Measurements from ENCODE around the gene CEMIP2. TPM values are rescaled to one million over a fixed set of nuclear protein-coding genes. Genes with fewer than 3 reads are reported as not detected.

The CEMIP2 gene
- total RNA-seq, 1 experiment from 2014 or later: 16.0 TPM

DNA sequence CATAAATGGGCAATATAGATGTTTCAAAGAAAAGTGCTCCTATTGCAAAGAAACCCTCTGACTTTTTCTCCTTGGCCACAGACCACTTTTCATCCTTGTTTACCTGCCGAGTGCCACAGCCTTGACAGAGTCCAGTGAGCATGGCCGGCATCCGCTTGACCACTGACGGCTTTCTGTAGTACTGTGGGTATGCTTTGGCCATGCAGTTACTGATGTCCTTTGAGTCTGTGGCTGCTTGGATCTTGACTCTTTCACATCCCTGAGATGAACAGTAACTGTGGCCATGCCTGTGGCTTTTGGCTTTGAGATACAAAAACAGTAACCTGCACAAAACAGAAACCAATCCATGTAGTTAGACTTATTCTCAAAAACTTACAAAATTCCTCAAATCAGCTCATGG, 70.4 kb downstream of the CEMIP2 start:
- ATAC-seq (no peak), DNase-seq (no peak)
- Histone ChIP-seq H3K9me2 (replicated peaks; ENCODE audit: low read length) (no peaks in the 10 kb centered on the region), H3K4me2 (ENCODE audit: low read length) (no peak overlapping the region), H3K79me2 (ENCODE audit: low read length) (no peaks in the 10 kb centered on the region), H3K4me3 (ENCODE audit: low read length) (no peak overlapping the region), H3K27ac (ENCODE audit: low read length) (no peak overlapping the region), H3K27me3 (ENCODE audit: low read length) (no peaks in the 10 kb centered on the region), H3K36me3 (ENCODE audit: low read depth, low read length) (peaks cover 3% of the 10 kb centered on the region; the same call in 1 of the 2 replicates), H3K9ac (ENCODE audit: low read length) (no peak overlapping the region), H4K20me1 (ENCODE audit: low read length) (no peaks in the 10 kb centered on the region), H3K9me3 (ENCODE audit: low read length) (no peaks in the 10 kb centered on the region), H3K4me1 (ENCODE audit: insufficient read depth, low read length) (no peaks in the 10 kb centered on the region), H2AFZ (ENCODE audit: low read length) (no peak overlapping the region), H3F3A (ENCODE audit: low read length, unreplicated experiment) (no peaks in the 10 kb centered on the region)
- BruUV-seq (replicated peaks): no TSS peak
- ChIA-PET POLR2A (ENCODE audit: unreplicated experiment) (no interaction called here), CTCF (no interaction called here)
- intact Hi-C loops (cut with micrococcal nuclease): no loop called here
- no peak for TF ChIP-seq EZH2phosphoT487 (IDR thresholded peaks at IDR 0.05; ENCODE audit: borderline replicate concordance, low read length)
- TF ChIP-seq, protein P1, sequence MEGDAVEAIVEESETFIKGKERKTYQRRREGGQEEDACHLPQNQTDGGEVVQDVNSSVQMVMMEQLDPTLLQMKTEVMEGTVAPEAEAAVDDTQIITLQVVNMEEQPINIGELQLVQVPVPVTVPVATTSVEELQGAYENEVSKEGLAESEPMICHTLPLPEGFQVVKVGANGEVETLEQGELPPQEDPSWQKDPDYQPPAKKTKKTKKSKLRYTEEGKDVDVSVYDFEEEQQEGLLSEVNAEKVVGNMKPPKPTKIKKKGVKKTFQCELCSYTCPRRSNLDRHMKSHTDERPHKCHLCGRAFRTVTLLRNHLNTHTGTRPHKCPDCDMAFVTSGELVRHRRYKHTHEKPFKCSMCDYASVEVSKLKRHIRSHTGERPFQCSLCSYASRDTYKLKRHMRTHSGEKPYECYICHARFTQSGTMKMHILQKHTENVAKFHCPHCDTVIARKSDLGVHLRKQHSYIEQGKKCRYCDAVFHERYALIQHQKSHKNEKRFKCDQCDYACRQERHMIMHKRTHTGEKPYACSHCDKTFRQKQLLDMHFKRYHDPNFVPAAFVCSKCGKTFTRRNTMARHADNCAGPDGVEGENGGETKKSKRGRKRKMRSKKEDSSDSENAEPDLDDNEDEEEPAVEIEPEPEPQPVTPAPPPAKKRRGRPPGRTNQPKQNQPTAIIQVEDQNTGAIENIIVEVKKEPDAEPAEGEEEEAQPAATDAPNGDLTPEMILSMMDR (conservative IDR thresholded peaks at IDR 0.05; ENCODE audit: low read depth, low read length): no peak
- no peak for TF ChIP-seq EZH2 (IDR thresholded peaks at IDR 0.05; ENCODE audit: low read length, unreplicated experiment)

DNA sequence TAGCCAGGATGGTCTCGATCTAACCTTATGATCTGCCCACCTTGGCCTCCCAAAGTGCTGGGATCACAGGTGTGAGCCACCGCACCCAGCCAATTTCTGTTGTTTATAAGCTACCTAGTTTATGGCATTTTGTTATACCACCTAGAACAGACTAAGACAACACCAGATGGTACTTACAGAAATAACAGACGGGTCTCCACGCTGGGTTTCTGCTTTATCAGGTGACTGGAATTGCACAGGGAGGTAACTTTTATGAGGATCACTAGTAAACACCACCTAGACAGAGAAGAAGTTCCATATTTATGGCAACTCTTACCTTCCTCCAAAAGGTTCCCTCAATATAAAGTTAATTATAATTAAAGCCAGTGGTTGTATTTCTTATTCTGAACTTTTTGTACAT, 74.0 kb downstream of the CEMIP2 start:
- intact Hi-C loops (cut with micrococcal nuclease): no loop called here

DNA sequence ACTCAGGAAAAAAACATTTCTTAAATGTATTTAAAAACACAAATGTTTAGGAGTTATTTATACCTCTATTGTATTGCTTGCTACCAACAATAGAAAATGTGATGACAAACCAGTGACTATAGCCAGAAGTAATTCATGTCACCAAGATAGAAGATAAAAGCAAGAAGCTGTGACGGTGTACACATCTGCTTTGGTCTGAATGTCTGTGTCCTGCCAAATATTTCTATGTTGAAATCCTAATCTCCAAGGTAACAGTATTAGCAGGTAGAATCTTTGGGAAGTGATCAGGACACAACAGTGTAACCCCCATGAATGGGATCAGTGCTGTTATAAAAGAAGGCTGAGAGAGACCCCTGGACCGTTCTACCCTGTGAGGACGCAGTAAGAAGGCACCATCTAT, 74.7 kb downstream of the CEMIP2 start:
- H3K79me2 ChIP-seq (ENCODE audit: low read length): no peaks in the 10 kb centered on the region
- peaks cover 4% of the 10 kb centered on the region; the same call in 1 of the 2 replicates for H3K36me3 ChIP-seq (ENCODE audit: low read depth, low read length)
- no peaks in the 10 kb centered on the region for H3F3A ChIP-seq (ENCODE audit: low read length, unreplicated experiment)
- H3K27ac ChIP-seq (ENCODE audit: low read length): no peak overlapping the region
- H3K4me1 ChIP-seq (ENCODE audit: insufficient read depth, low read length): peaks cover 11% of the 10 kb centered on the region
- H4K20me1 ChIP-seq (ENCODE audit: low read length): no peaks in the 10 kb centered on the region
- H3K9me2 ChIP-seq (replicated peaks; ENCODE audit: low read length): no peaks in the 10 kb centered on the region
- no peak overlapping the region for H3K4me2 ChIP-seq (ENCODE audit: low read length)
- no peak overlapping the region for H2AFZ ChIP-seq (ENCODE audit: low read length)
- no peak overlapping the region for H3K9ac ChIP-seq (ENCODE audit: low read length)
- ATAC-seq (no peak), DNase-seq (no peak)
- no peak overlapping the region for H3K4me3 ChIP-seq (ENCODE audit: low read length)
- intact Hi-C loops (cut with micrococcal nuclease): no loop called here
- BruUV-seq (replicated peaks): no TSS peak
- CTCF ChIA-PET: no interaction called here
- H3K27me3 ChIP-seq (ENCODE audit: low read length): no peaks in the 10 kb centered on the region
- TF ChIP-seq, protein P1 (conservative IDR thresholded peaks at IDR 0.05; ENCODE audit: low read depth, low read length): no peak
- TF ChIP-seq EZH2phosphoT487 (IDR thresholded peaks at IDR 0.05; ENCODE audit: borderline replicate concordance, low read length) (no peak), EZH2 (IDR thresholded peaks at IDR 0.05; ENCODE audit: low read length, unreplicated experiment) (no peak)
- POLR2A ChIA-PET (ENCODE audit: unreplicated experiment): no interaction called here
- no peaks in the 10 kb centered on the region for H3K9me3 ChIP-seq (ENCODE audit: low read length)

More for the DNA sequence above, 74.0 kb downstream of the CEMIP2 start:
- POLR2A ChIA-PET (ENCODE audit: unreplicated experiment): no interaction called here
- DNase-seq (no peak), ATAC-seq (no peak)
- Histone ChIP-seq H3K4me3 (ENCODE audit: low read length) (no peak overlapping the region), H3K9ac (ENCODE audit: low read length) (no peak overlapping the region), H3K79me2 (ENCODE audit: low read length) (no peaks in the 10 kb centered on the region), H4K20me1 (ENCODE audit: low read length) (no peaks in the 10 kb centered on the region), H3F3A (ENCODE audit: low read length, unreplicated experiment) (no peaks in the 10 kb centered on the region), H3K9me2 (replicated peaks; ENCODE audit: low read length) (no peaks in the 10 kb centered on the region), H3K27me3 (ENCODE audit: low read length) (no peaks in the 10 kb centered on the region), H3K36me3 (ENCODE audit: low read depth, low read length) (peaks cover 4% of the 10 kb centered on the region; the same call in 1 of the 2 replicates), H3K4me1 (ENCODE audit: insufficient read depth, low read length) (peaks cover 11% of the 10 kb centered on the region), H3K9me3 (ENCODE audit: low read length) (no peaks in the 10 kb centered on the region), H3K27ac (ENCODE audit: low read length) (no peak overlapping the region), H2AFZ (ENCODE audit: low read length) (no peak overlapping the region), H3K4me2 (ENCODE audit: low read length) (no peak overlapping the region)
- no TSS peak for BruUV-seq (replicated peaks)
- CTCF ChIA-PET: no interaction called here
- TF ChIP-seq EZH2phosphoT487 (IDR thresholded peaks at IDR 0.05; ENCODE audit: borderline replicate concordance, low read length) (no peak), EZH2 (IDR thresholded peaks at IDR 0.05; ENCODE audit: low read length, unreplicated experiment) (no peak)
- TF ChIP-seq, protein P1 (conservative IDR thresholded peaks at IDR 0.05; ENCODE audit: low read depth, low read length): no peak
